C4-2B (cell line): ENCODE data around the gene CEMIP.

ENCODE experiments used
- H3K27ac ChIP-seq: fragments of 450-650 bp; 2 replicates; pipeline ENCODE4 v1.5.1; 2017
- ZFX ChIP-seq: fragments of 450-650 bp; IDR thresholded peaks from 2 replicates; pipeline ENCODE4 v1.6.1; 2017
- TF ChIP-seq, protein P1 (sequence below): fragments of 450-650 bp; conservative IDR thresholded peaks from 2 replicates; pipeline ENCODE4 v1.5.1; 2017; ENCODE audit warnings: mild to moderate bottlenecking

The CEMIP gene

DNA sequence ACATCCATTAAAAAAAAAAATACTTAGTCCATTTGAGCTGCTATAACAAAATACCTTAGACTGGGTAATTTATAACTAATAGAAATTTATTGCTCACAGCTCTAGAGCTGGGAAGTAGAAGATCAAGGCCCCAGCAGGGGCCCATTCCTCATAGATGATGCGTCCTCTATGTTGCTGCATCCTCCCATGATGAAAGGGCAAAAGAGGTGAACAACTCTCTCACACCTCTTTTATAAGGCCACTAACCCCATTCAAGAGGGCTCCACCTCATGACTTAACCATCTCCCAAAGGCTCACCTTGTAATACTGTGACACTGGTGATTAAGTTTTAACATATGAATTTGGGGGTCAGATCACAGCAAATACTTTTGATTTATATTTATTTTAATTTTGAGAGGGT is 218.5 kb downstream of the CEMIP start:
- no peak for TF ChIP-seq ZFX
- TF ChIP-seq, protein P1, sequence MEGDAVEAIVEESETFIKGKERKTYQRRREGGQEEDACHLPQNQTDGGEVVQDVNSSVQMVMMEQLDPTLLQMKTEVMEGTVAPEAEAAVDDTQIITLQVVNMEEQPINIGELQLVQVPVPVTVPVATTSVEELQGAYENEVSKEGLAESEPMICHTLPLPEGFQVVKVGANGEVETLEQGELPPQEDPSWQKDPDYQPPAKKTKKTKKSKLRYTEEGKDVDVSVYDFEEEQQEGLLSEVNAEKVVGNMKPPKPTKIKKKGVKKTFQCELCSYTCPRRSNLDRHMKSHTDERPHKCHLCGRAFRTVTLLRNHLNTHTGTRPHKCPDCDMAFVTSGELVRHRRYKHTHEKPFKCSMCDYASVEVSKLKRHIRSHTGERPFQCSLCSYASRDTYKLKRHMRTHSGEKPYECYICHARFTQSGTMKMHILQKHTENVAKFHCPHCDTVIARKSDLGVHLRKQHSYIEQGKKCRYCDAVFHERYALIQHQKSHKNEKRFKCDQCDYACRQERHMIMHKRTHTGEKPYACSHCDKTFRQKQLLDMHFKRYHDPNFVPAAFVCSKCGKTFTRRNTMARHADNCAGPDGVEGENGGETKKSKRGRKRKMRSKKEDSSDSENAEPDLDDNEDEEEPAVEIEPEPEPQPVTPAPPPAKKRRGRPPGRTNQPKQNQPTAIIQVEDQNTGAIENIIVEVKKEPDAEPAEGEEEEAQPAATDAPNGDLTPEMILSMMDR, result no peak
- H3K27ac ChIP-seq, result no peak overlapping the region

DNA sequence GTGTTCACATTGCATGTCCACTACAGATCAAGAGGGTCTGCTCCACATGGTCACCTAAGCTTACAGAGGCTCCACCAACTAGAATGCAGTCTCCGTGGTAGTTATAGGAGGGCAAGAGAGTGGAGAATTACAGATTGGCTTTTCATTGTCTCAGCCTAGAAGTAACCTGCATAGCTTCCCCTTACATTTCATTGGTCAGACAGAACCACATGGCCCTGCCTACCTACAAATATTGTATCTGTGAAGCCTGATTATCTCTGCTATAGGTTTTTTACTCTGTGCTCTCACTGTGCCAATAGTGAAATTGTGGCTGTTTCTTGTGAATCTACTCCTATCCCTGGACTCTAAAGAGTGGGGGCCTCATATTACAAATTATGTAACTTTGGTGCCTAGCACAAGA is 219.1 kb downstream of the CEMIP start:
- no peak for TF ChIP-seq ZFX
- TF ChIP-seq, protein P1, result no peak
- no peak overlapping the region for H3K27ac ChIP-seq

DNA sequence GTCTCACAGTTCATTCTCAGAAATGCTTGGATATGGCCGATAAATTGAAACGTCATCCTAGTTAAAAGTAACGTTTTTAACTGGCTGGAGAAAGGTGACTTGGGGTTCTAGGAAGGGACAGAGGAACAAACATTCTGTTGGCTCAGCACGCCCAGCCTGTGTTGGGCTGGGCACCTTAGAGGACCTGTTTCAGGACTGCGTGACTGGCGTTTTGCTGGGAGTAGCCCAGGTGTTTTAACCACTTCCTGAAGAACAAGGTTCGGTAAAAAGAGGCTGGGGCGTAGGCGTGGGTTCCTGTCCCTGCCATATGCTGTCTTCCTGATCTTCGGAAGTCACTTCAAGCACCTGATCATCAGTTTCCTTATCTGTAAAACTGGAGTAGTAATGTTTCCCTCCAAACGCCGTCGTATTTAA is 220.5 kb downstream of the CEMIP start:
- TF ChIP-seq, protein P1, result no peak
- no peak for TF ChIP-seq ZFX

DNA sequence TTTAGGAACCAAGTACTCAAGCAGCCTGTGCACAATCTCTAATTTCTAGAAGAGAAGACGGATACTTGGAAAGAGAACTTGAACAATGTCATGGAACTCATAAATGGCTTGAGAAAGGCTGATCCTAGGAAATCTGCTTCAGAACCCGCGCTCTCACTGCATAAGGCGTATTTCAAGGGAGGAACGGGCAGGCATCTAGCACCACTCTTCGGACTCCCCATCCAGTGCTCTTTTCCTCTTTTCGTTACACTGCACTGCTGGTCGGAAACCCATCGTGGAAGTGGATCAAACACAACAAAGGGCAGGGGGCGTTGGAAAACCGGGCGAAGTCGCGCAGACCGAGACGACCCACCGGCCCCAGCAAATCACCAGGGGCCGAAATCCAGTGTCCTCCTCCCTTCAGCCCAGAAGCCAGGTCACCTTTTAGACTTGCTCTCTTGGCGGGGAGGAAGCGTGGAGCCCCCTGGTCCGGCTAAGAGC is 221.0 kb downstream of the CEMIP start:
- no peak for TF ChIP-seq ZFX
- TF ChIP-seq, protein P1, result no peak
- H3K27ac ChIP-seq, result peak overlapping the region; percentile 100

More for the DNA sequence above, 220.5 kb downstream of the CEMIP start:
- peak overlapping the region; percentile 100 for H3K27ac ChIP-seq

DNA sequence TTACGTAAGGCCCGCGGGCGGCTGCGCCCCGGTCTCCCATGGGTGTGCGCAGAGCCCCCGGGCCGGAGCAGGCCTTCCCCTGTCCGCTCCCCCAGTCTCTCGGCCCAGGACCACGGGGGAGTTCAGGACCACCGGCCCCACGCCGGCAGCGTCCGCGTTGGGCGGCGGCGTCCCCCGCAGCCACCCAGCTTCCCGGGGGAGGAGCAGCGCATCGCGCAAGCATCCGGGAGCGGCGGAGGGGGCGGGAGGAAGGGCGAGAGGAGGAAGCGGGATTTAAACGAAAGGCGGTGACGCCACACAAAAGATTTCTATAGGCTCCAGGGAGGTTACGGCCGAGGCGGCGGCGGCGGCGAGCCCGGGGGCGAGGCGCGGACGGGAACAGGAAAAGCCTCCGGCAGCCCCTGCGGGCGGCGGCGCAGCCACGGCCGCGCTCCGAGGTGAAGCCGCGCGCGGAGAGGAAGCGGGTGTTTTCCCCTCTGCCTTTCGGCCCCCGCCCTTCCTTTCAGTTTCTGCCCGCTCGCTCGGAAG is 221.5 kb downstream of the CEMIP start, which contains the start of gene TLNRD1:
Gene TLNRD1, plus strand, starts transcription at position 300 of the 528 bp plus-strand sequence. CDS start 1,349 bp downstream, outside the sequence.
- TF ChIP-seq ZFX, result no peak
- TF ChIP-seq, protein P1, result no peak
- peak within 1 kb of the TSS; percentile 100 for H3K27ac ChIP-seq
